C1 segment of cervical spinal cord (tissue), 14 donors: ENCODE measurements around the gene GVQW3.
A peak's percentile ranks its signal among the peaks of the same experiment; 100 is the strongest.

ENCODE experiments used
- DNase-seq, 14 donors: peaks; one replicate each; lab custom pipeline; 2025; lab: John Stamatoyannopoulos, UW

The GVQW3 gene

GRCh38 chr11:76445121-76446084 lies 64.3 kb downstream of the GVQW3 start:
- peak; percentile 33 to 79 (median 69) for DNase-seq

DNA sequence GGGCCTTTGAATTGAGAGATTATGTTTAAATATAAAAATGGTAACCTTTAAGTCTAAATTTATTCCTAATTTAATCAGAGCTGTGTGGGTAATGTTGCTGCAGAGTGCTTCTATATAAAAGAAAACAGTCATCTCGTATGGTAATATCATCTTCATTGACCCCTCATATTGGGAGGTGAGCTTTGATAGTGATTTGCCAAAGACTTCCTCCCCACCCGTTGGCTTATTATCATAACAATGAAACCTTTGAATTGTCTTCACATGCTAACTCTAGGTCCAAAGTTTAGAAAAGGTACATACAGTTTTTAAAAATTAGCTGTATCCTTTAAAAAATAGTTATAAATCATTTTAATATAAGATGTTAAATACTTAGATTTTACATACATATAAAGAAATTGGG lies 67.4 kb downstream of the GVQW3 start:
- no peak for DNase-seq

- DNase-seq: no peak
Observed at GRCh38 chr11:76453248-76453647, 72.1 kb downstream of the GVQW3 start.

- no peak for DNase-seq
Observed at GRCh38 chr11:76455331-76455730, 74.2 kb downstream of the GVQW3 start.

DNA sequence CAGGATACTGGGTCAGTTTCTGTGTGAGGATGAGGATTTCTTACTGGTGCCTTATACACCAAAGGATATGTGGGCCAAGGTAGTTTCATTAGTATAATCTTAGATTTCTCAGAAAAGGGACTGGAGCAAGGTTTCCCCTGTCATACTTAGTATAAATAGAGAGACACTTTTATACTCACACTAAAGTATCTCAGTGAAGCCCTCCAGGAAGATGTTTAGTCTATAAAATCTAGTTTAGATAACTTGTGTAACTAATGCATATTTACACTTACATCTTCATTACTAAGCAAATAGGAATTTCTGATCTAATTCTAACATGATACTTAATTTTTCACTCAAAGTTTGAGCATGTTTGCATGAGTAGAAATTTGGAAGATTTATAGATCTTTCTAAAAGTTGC lies 74.8 kb downstream of the GVQW3 start:
- DNase-seq: no peak

DNA sequence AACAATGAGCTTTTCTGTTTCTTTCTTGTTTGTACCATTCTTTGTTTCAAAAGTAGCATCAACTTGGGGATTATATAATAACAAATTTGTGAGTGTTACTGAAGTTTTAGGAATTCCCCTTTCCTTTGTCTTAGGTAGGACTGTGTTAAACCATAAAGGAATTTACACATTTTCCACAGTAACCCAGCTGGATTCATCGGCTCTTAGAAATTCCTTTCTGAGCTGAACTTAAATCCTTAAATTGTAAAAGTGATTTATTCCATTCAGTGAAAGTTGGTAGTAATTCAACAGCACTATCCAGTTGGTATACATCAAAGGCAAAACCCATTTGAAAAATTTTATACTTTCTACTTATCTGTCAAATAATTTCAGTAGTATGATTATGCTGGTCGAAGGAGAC lies 75.4 kb downstream of the GVQW3 start:
- no peak for DNase-seq
